Subcutaneous adipose tissue (tissue), 4 donors: Measurements from ENCODE around the gene DCC. TPM values are rescaled to one million over a fixed set of nuclear protein-coding genes. Genes with fewer than 3 reads are reported as not detected.

Source experiments
- CTCF ChIP-seq: fragments of 450-650 bp; IDR thresholded peaks from one replicate; pipeline ENCODE4 v1.5.1; 2016; ENCODE audit warnings: low read depth, mild to moderate bottlenecking, control low read depth, antibody characterized with exemption, moderate library complexity
- total RNA-seq, 4 donors: library from RNA; depleted of rRNA; stranded (reverse); fragments of >200 nt; gene quantifications; one replicate each; pipeline ENCODE4 v1.1.0, GENCODE V29; 2016

Gene DCC
- total RNA-seq, 4 donors from 2014 or later: not detected

- no peak for TF ChIP-seq CTCF
Observed at GRCh38 chr18:52341103-52341432, 1.1 kb downstream of the DCC start.

GRCh38 chr18:52341608-52342381 lies 1.8 kb downstream of the DCC start:
- no peak for TF ChIP-seq CTCF

GRCh38 chr18:52342456-52342855 lies 2.5 kb downstream of the DCC start:
- TF ChIP-seq CTCF: no peak

- TF ChIP-seq CTCF: no peak
Observed at GRCh38 chr18:52343138-52343537, 3.1 kb downstream of the DCC start.

GRCh38 chr18:52343731-52344340 lies 3.8 kb downstream of the DCC start:
- TF ChIP-seq CTCF: no peak

- TF ChIP-seq CTCF: no peak
Observed at GRCh38 chr18:52344881-52345280, 4.9 kb downstream of the DCC start.

GRCh38 chr18:52345428-52345827 lies 5.4 kb downstream of the DCC start:
- no peak for TF ChIP-seq CTCF
